Measurements from ENCODE around the gene CC2D2B. TPM values are rescaled to one million over a fixed set of nuclear protein-coding genes. Genes with fewer than 3 reads are reported as not detected.
"Not testable (repeated sequence)": the region's sequence is repeated elsewhere in the genome, so short reads cannot be mapped to it uniquely, and the experiment has no call there.

Gene CC2D2B
- total RNA-seq, 1 donor from 2014 or later, result 14.4 TPM

- DNase-seq (ENCODE audit: low spot score), result no peak
These were observed 106.8 kb downstream of the CC2D2B start for GRCh38 chr10:96014473-96015102.

- peak; percentile 57 for DNase-seq (ENCODE audit: low spot score)
These were observed 109.5 kb downstream of the CC2D2B start for GRCh38 chr10:96017191-96017687.

GRCh38 chr10:96021332-96021731, 113.6 kb downstream of the CC2D2B start:
- no peak for DNase-seq (ENCODE audit: low spot score)

- DNase-seq (ENCODE audit: low spot score), result no peak
These were observed 115.0 kb downstream of the CC2D2B start for GRCh38 chr10:96022739-96023138.

GRCh38 chr10:96023168-96023567, 115.4 kb downstream of the CC2D2B start:
- no peak for DNase-seq (ENCODE audit: low spot score)

GRCh38 chr10:96025566-96025965, 117.8 kb downstream of the CC2D2B start:
- DNase-seq (ENCODE audit: low spot score), result no peak

- no peak for DNase-seq (ENCODE audit: low spot score)
These were observed 126.8 kb downstream of the CC2D2B start for GRCh38 chr10:96034625-96035024.

GRCh38 chr10:96038476-96039387, 131.0 kb downstream of the CC2D2B start:
- no peak for DNase-seq (ENCODE audit: low spot score)

- DNase-seq (ENCODE audit: low spot score), result no peak
These were observed 133.4 kb downstream of the CC2D2B start for GRCh38 chr10:96041146-96041545.

- DNase-seq (ENCODE audit: low spot score), result peak; percentile 92
These were observed 135.5 kb downstream of the CC2D2B start, which contains the start of gene CCNJ for GRCh38 chr10:96043033-96043892. TSS of gene CCNJ (plus strand) at chr10:96043583. CDS start at chr10:96044394, 811 bp downstream.

- peak; percentile 54 for DNase-seq (ENCODE audit: low spot score)
These were observed 136.3 kb downstream of the CC2D2B start for GRCh38 chr10:96043893-96044715.

GRCh38 chr10:96044736-96045135, 137.0 kb downstream of the CC2D2B start:
- peak; percentile 17 for DNase-seq (ENCODE audit: low spot score)

- no peak for DNase-seq (ENCODE audit: low spot score)
These were observed 138.8 kb downstream of the CC2D2B start for GRCh38 chr10:96046546-96046945.

- no peak for DNase-seq (ENCODE audit: low spot score)
These were observed 139.4 kb downstream of the CC2D2B start for GRCh38 chr10:96047004-96047649.

GRCh38 chr10:96047925-96048324, 140.2 kb downstream of the CC2D2B start:
- not testable (repeated sequence) for DNase-seq (ENCODE audit: low spot score)

GRCh38 chr10:96049340-96049739, 141.6 kb downstream of the CC2D2B start:
- DNase-seq (ENCODE audit: low spot score), result no peak

GRCh38 chr10:96053985-96054384, 146.2 kb downstream of the CC2D2B start:
- DNase-seq (ENCODE audit: low spot score), result no peak

GRCh38 chr10:96056787-96057186, 149.0 kb downstream of the CC2D2B start:
- no peak for DNase-seq (ENCODE audit: low spot score)

GRCh38 chr10:96061232-96061631, 153.5 kb downstream of the CC2D2B start:
- DNase-seq (ENCODE audit: low spot score), result no peak

GRCh38 chr10:96072674-96073073, 164.9 kb downstream of the CC2D2B start:
- DNase-seq (ENCODE audit: low spot score), result no peak
